A673 (cell line): ENCODE measurements around the gene TAX1BP3.

Source experiments
- CTCF ChIP-seq: fragments of 300-800, 200-600 bp; sonication (generic); conservative IDR thresholded peaks from 2 replicates; pipeline ENCODE4 v1.5.1; 2017; ENCODE audit warnings: low read depth, mild to moderate bottlenecking, antibody characterized with exemption, low read length, moderate library complexity, mixed read lengths
- EZH2 ChIP-seq: fragments of 200-600 bp; sonication (generic); IDR thresholded peaks from 2 replicates; pipeline ENCODE4 v1.6.1; 2017; ENCODE audit warnings: borderline replicate concordance, low read depth, mild to moderate bottlenecking, mixed read lengths, antibody characterized with exemption, low read length; ENCODE audit not compliant: poor library complexity, severe bottlenecking

- TF ChIP-seq CTCF: peak; percentile 19; the same call in 1 of the 2 replicates
- no peak for TF ChIP-seq EZH2
These were observed 24.0 kb upstream of the TAX1BP3 start for GRCh38 chr17:3692346-3692745.
